A549 (cell line): ENCODE results near the gene ABLIM3.

Source experiments
- CBX8 ChIP-seq: fragments of 200-600 bp; sonication (generic); IDR thresholded peaks from 2 replicates; pipeline ENCODE4 v1.6.1; 2016
- POLR2A ChIP-seq: IDR thresholded peaks from 2 replicates; pipeline ENCODE4 v1.6.1; 2012; ENCODE audit warnings: mild to moderate bottlenecking, low read length
- TF ChIP-seq, protein P1 (sequence below): fragments of >200 bp; sonication (Bioruptor Twin); formaldehyde crosslinking; IDR thresholded peaks from 3 replicates; pipeline ENCODE4 v1.5.1; 2016
- TF ChIP-seq, protein P2 (sequence below): fragments of 450-650 bp; IDR thresholded peaks from 2 replicates; pipeline ENCODE4 v1.6.1; 2014; ENCODE audit warnings: antibody characterized with exemption

DNA sequence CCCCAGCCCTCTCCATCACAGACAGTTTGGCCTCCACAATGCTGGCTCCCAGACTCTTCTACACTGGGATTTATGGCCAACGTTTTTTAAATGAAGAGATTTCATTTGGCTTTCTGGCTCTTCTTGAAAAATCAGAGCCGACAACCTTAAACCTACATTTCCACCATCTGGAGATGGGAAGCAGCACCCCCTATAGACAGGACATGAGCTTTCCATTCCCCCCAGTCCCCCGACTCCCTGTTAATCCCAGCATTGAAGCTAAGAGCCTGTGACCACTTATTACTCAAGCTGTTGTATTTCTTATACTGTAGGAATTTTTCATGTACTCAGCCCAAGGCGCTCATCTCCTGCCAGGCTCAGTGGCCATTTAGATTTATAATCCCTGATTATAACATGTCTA, 96.4 kb downstream of the ABLIM3 start:
- TF ChIP-seq, protein P1, sequence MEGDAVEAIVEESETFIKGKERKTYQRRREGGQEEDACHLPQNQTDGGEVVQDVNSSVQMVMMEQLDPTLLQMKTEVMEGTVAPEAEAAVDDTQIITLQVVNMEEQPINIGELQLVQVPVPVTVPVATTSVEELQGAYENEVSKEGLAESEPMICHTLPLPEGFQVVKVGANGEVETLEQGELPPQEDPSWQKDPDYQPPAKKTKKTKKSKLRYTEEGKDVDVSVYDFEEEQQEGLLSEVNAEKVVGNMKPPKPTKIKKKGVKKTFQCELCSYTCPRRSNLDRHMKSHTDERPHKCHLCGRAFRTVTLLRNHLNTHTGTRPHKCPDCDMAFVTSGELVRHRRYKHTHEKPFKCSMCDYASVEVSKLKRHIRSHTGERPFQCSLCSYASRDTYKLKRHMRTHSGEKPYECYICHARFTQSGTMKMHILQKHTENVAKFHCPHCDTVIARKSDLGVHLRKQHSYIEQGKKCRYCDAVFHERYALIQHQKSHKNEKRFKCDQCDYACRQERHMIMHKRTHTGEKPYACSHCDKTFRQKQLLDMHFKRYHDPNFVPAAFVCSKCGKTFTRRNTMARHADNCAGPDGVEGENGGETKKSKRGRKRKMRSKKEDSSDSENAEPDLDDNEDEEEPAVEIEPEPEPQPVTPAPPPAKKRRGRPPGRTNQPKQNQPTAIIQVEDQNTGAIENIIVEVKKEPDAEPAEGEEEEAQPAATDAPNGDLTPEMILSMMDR = no peak
- no peak for TF ChIP-seq POLR2A
- no peak for TF ChIP-seq CBX8
- TF ChIP-seq, protein P2, sequence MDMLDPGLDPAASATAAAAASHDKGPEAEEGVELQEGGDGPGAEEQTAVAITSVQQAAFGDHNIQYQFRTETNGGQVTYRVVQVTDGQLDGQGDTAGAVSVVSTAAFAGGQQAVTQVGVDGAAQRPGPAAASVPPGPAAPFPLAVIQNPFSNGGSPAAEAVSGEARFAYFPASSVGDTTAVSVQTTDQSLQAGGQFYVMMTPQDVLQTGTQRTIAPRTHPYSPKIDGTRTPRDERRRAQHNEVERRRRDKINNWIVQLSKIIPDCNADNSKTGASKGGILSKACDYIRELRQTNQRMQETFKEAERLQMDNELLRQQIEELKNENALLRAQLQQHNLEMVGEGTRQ = no peak
